GM13976 (cell line): ENCODE results near the gene THOP1.

Source experiments
- DNase-seq: peaks from one replicate; pipeline ENCODE4 v3.0.0; 2012; ENCODE audit warnings: low spot score
- in situ Hi-C: fragments of 300-500 bp; cut with MboI; formaldehyde crosslinking; loops from one replicate; pipeline ENCODE4 v1.12.0; 2022; ENCODE audit warnings: low sequenced_read_pairs, mixed read lengths, inconsistent platforms; ENCODE audit not compliant: unreplicated experiment
- TF ChIP-seq, protein P1 (sequence below): IDR thresholded peaks from 2 replicates; pipeline ENCODE4 v1.5.1; 2012; ENCODE audit warnings: borderline replicate concordance, mild to moderate bottlenecking; ENCODE audit not compliant: insufficient read depth; ENCODE audit errors: extremely low read depth, missing control alignments, control extremely low read depth

THOP1 gene

DNA sequence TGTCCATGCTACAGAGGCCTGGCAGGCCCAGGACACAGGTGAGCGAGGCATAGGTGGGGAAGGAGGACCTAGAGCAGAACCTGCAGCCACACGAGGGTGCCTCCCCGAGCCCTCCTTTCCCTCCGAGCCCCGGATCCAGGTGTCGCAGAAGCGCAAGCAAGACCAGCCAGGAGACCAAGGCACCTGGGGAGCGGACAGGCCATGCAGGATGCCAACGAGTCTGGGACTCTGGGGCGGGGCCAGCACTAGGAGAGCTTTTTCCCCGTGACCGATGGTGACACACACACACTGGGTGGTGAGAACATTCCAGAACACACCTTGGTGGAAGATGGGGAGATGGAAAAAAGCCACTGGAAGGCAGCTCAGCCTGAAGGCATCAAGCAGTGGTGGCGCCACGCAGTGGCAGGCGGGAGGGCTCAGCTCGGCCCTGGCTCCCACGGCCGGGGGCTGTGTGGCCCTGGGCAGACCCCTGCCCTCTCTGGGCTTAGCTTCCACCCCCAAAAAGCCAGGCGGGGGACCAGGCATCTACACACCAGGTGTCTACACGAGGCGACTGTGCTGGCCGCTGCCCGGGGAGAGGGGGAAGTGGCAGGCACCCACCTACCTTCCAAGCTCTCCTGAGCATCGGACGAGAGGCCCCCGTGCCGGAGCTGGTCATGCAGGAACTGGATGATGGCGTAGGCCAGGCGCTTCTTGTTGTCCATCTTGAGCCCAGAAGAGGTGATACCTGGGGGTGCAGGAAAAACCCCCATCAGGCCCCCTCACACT, 16.8 kb upstream of the THOP1 start:
- in situ Hi-C loops: no loop called here
- DNase-seq: no peak
- TF ChIP-seq, protein P1, sequence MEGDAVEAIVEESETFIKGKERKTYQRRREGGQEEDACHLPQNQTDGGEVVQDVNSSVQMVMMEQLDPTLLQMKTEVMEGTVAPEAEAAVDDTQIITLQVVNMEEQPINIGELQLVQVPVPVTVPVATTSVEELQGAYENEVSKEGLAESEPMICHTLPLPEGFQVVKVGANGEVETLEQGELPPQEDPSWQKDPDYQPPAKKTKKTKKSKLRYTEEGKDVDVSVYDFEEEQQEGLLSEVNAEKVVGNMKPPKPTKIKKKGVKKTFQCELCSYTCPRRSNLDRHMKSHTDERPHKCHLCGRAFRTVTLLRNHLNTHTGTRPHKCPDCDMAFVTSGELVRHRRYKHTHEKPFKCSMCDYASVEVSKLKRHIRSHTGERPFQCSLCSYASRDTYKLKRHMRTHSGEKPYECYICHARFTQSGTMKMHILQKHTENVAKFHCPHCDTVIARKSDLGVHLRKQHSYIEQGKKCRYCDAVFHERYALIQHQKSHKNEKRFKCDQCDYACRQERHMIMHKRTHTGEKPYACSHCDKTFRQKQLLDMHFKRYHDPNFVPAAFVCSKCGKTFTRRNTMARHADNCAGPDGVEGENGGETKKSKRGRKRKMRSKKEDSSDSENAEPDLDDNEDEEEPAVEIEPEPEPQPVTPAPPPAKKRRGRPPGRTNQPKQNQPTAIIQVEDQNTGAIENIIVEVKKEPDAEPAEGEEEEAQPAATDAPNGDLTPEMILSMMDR: no peak

DNA sequence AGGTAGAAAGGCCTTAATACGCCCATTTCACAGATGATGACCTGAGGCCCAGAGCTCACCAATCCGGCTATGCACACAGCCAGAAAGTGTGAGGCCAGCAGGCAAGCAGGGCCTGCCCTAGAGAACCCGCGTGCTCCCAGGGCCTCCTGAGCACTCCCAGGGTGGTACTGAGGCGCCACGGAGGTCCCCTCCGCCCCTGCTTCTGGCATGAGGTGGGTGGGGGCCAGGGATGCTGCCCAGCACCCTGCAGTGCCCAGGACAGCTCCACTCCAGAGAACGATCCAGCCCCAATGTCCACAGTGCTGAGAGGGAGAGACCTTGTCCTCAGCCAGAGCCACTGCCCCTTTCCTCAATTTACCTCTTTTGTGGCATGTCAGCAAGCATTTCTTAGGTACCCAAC, 16.1 kb upstream of the THOP1 start:
- TF ChIP-seq, protein P1: no peak
- DNase-seq: no peak
- in situ Hi-C loops: no loop called here

DNA sequence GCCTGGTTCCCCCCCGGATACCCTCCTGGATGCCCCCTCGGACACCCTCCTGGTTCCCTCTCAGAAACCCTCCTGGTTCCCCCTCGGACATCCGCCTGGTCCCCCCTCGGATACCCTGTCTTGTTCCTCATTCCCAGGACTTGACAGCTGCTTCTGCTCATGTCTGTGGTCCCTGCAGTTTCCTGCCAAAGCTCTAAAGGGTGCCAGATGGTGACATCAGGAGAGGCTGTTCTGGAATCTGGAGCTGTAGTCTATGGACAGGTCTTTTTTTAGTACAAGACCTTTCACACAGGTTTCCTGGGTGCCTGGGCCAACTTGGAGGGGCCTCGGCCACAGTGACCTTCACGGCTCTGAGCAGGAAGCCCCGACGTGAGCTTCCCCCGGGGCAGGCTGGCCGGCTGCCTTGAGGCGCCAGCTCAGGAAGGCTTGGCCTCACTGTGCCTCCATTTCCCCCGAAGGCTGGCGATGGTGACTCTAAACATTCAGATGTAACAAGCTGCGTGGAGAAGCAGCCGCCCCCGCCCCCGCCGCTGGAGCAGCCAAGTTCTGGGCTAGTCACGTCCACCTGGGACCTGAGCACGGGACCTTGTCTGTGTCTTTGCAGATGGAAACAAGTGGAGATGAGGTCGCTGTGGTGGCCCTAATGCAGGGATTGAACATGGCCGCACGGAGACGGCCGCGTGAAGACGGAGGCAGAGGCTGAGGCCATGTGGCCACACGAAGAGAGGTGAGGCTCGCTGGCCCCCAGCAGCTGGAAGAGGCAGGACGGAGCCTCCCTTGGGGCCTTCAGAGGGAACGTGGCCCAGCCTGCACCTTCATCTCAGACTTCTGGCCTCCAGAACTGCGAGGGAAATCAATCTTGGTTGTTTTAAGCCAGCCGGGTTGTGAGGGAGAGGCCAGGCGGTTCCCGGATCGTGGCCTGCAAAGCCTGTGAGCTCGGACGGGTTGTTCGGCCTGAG, 15.0 kb upstream of the THOP1 start:
- in situ Hi-C loops: no loop called here
- TF ChIP-seq, protein P1: no peak
- no peak for DNase-seq

DNA sequence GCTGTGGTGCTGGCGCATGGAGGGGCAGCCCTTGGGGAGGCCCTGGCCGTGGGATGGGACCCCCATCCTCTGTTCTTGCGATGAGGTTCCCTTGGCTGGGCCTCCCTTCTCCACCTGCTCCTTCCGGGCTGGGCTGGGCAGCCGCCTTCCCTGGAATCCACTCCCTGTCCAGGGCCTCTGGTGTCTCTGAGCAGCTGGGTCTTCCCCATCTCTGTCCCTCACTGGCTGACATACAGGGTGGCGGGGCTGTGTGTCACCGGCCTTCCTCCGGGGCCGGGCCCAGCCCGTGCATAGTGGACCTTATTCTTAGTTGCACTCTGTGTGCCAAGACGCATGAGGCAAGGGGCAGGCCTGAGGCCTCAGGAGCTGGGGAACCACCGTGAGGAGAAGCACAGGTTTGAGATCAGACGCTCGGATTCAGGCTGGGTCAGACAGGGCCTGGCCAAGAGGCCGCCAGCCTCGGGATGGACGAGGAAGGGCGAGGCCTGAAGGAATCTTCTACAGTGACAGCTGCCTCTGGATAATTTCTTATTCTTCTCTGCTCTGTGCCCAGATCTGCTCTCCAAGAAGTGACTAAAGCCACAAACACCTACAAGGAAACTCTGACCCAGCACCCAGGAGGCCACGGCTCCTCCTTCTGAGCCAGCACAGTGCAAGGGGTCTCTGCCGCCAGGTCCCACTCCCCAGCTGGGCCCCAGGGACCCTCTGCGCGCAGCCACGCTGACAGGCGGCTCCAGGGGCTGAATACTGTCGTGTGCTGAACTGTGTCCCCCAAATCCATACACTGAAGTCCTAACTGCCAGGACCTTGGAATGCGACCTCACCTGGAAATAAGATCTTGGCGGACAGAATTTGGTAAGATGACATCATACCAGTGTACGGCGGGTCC, 13.3 kb upstream of the THOP1 start:
- TF ChIP-seq, protein P1: no peak
- in situ Hi-C loops: no loop called here

DNA sequence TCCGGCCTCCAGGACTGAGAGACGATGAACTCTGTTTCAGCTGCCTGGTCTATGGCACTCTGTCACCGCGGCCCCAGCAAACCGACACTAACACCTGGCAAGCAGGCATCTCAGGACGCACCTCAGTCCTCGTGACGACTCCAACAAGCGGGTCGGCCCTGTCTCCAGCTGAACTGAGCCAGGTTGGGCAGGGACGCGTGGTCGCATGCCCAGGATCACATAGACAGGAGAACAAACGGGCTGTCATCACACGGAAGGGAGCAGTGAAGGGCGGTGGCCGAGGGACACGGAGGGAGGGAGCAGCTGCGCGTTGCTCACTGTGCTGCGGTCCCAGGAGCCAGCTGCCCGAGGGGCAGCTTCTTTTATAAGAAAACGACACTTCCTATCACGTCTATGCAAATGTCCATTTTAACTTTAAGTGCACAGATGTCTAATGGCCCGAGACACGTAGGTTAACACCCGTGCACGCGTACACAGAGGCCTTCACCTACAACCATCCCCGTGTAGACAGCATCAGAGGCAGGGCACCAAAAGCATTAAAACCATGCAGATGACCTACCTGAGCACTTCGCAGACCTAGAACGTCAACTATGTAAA, 11.1 kb upstream of the THOP1 start:
- in situ Hi-C loops: no loop called here
- DNase-seq: no peak

More for the DNA sequence above, 13.3 kb upstream of the THOP1 start:
- no peak for DNase-seq

More for the DNA sequence above, 11.1 kb upstream of the THOP1 start:
- TF ChIP-seq, protein P1: no peak
